ENCODE results near the gene SLC22A1. TPM values are rescaled to one million over a fixed set of nuclear protein-coding genes. Genes with fewer than 3 reads are reported as not detected.
"Not testable (repeated sequence)": the region's sequence is repeated elsewhere in the genome, so short reads cannot be mapped to it uniquely, and the experiment has no call there.

SLC22A1 gene
- total RNA-seq, 1 experiment from 2014 or later: 0.39 TPM

GRCh38 chr6:160139420-160139851, 17.8 kb downstream of the SLC22A1 start:
- no peaks in the 10 kb centered on the region for H3K9me3 ChIP-seq (ENCODE audit: control insufficient read depth, low read depth, low read length)
- H3K9me3 Mint-ChIP-seq: peaks cover 0 to 2% of the 10 kb centered on the region in 2 experiments; a peak in 1 of 5 replicates
- WGBS (ENCODE audit: extremely low coverage, insufficient read length, low lambda C conversion rate): no CpG with 5 or more reads among the region's 12 CpGs
- no peak overlapping the region for H3K4me2 ChIP-seq (ENCODE audit: insufficient read depth, insufficient read length, low read length)
- H3K79me2 ChIP-seq (ENCODE audit: insufficient read depth, low read length): no peaks in the 10 kb centered on the region
- H2BK15ac ChIP-seq (ENCODE audit: low read depth, low read length): no peak overlapping the region
- peak overlapping the region in 1 of 3 experiments; percentile 20; a peak in 2 of 7 replicates for H3K27ac Mint-ChIP-seq
- no peak overlapping the region for H3K27ac ChIP-seq (ENCODE audit: insufficient read length, low read depth, low read length)
- H2BK20ac ChIP-seq (ENCODE audit: low read depth, low read length, poor library complexity, severe bottlenecking): no peak overlapping the region
- no peak overlapping the region for H2BK5ac ChIP-seq (ENCODE audit: insufficient read length, low read length)
- H2BK120ac ChIP-seq (ENCODE audit: low read depth, low read length, poor library complexity, severe bottlenecking): no peak overlapping the region
- H2AFZ ChIP-seq (ENCODE audit: low read length): no peak overlapping the region
- TF ChIP-seq CTCF (conservative IDR thresholded peaks at IDR 0.05): no peak
- no peak for DNase-seq
- H3K9ac ChIP-seq (ENCODE audit: extremely low read depth, insufficient read length, low read length): no peak overlapping the region
- H3K4ac ChIP-seq (ENCODE audit: low read depth, low read length): no peak overlapping the region
- peaks cover 2% of the 10 kb centered on the region for H3K27me3 Mint-ChIP-seq (ENCODE audit: low read depth)
- no peak overlapping the region for H3K18ac ChIP-seq (ENCODE audit: insufficient read length, low read depth, low read length)
- no peak overlapping the region for H2AK5ac ChIP-seq (ENCODE audit: insufficient read length, low read length)
- no peak overlapping the region for H3K14ac ChIP-seq (ENCODE audit: insufficient read depth, low read length)
- no peaks in the 10 kb centered on the region for H3K79me1 ChIP-seq (ENCODE audit: insufficient read depth, low read depth, low read length, poor library complexity, severe bottlenecking)
- no peak overlapping the region for H3K56ac ChIP-seq (ENCODE audit: insufficient read length, low read depth, low read length)
- 0 out of 7 replicates have a peak, but pooled peaks cover 0 to 2% (median 0%) of the 10 kb centered on the region in 3 experiments for H3K36me3 Mint-ChIP-seq (ENCODE audit: insufficient read depth in 1 of 3, low read depth in 3 of 3)
- no peak overlapping the region for H3K4me3 Mint-ChIP-seq
- no peak overlapping the region for H2BK12ac ChIP-seq (ENCODE audit: insufficient read length, low read depth, low read length)
- no peak overlapping the region for H3K23ac ChIP-seq (ENCODE audit: insufficient read length, low read depth, low read length)
- no peak overlapping the region for H3T11ph ChIP-seq (ENCODE audit: low read length)
- H3K4me1 Mint-ChIP-seq: peaks cover 29 to 36% of the 10 kb centered on the region in 2 experiments
- no peaks in the 10 kb centered on the region for H3K4me1 ChIP-seq (ENCODE audit: insufficient read depth, low read length)
- no peak overlapping the region for H4K8ac ChIP-seq (replicated peaks; ENCODE audit: insufficient read length, low read depth, low read length)
- H4K20me1 ChIP-seq (ENCODE audit: control insufficient read depth, insufficient read depth, insufficient read length): no peaks in the 10 kb centered on the region
- H3K27me3 ChIP-seq (ENCODE audit: insufficient read depth, low read length): no peaks in the 10 kb centered on the region
- no peak overlapping the region for H4K91ac ChIP-seq (ENCODE audit: insufficient read length, low read depth, low read length)
- H3K23me2 ChIP-seq (ENCODE audit: insufficient read length, low read depth, low read length, poor library complexity, severe bottlenecking): no peaks in the 10 kb centered on the region
- H4K5ac ChIP-seq (ENCODE audit: insufficient read length, low read depth, low read length): no peak overlapping the region

GRCh38 chr6:160140493-160140892, 18.9 kb downstream of the SLC22A1 start:
- H2BK15ac ChIP-seq (ENCODE audit: low read depth, low read length); H2BK20ac ChIP-seq (ENCODE audit: low read depth, low read length, poor library complexity, severe bottlenecking); H3K9ac ChIP-seq (ENCODE audit: extremely low read depth, insufficient read length, low read length); H4K8ac ChIP-seq (replicated peaks; ENCODE audit: insufficient read length, low read depth, low read length); H3K23me2 ChIP-seq (ENCODE audit: insufficient read length, low read depth, low read length, poor library complexity, severe bottlenecking); H2BK120ac ChIP-seq (ENCODE audit: low read depth, low read length, poor library complexity, severe bottlenecking); H3K27me3 Mint-ChIP-seq (ENCODE audit: low read depth); H3K9me3 Mint-ChIP-seq; H3K27ac ChIP-seq (ENCODE audit: insufficient read length, low read depth, low read length); H3K79me2 ChIP-seq (ENCODE audit: insufficient read depth, low read length); H2BK5ac ChIP-seq (ENCODE audit: insufficient read length, low read length); H2AK5ac ChIP-seq (ENCODE audit: insufficient read length, low read length); H3K4me1 ChIP-seq (ENCODE audit: insufficient read depth, low read length); H3K23ac ChIP-seq (ENCODE audit: insufficient read length, low read depth, low read length); H2AFZ ChIP-seq (ENCODE audit: low read length); DNase-seq; H2BK12ac ChIP-seq (ENCODE audit: insufficient read length, low read depth, low read length); H3K9me3 ChIP-seq (ENCODE audit: control insufficient read depth, low read depth, low read length); H3K4ac ChIP-seq (ENCODE audit: low read depth, low read length); H4K20me1 ChIP-seq (ENCODE audit: control insufficient read depth, insufficient read depth, insufficient read length); H3K27ac Mint-ChIP-seq; H3K4me3 Mint-ChIP-seq; H3T11ph ChIP-seq (ENCODE audit: low read length); H3K56ac ChIP-seq (ENCODE audit: insufficient read length, low read depth, low read length); H4K5ac ChIP-seq (ENCODE audit: insufficient read length, low read depth, low read length); H3K4me2 ChIP-seq (ENCODE audit: insufficient read depth, insufficient read length, low read length); H3K14ac ChIP-seq (ENCODE audit: insufficient read depth, low read length); H3K79me1 ChIP-seq (ENCODE audit: insufficient read depth, low read depth, low read length, poor library complexity, severe bottlenecking); H3K18ac ChIP-seq (ENCODE audit: insufficient read length, low read depth, low read length); H3K27me3 ChIP-seq (ENCODE audit: insufficient read depth, low read length); H4K91ac ChIP-seq (ENCODE audit: insufficient read length, low read depth, low read length); H3K36me3 Mint-ChIP-seq (ENCODE audit: insufficient read depth in 1 of 3, low read depth in 3 of 3): not testable (repeated sequence)
- peaks cover 25 to 31% of the 10 kb centered on the region in 2 experiments for H3K4me1 Mint-ChIP-seq
- WGBS (ENCODE audit: extremely low coverage, insufficient read length, low lambda C conversion rate): no CpG with 5 or more reads among the region's 3 CpGs

Measured in H9 (cell line).